ENCODE measurements around the gene GCNT2.
"Not testable (repeated sequence)": the region's sequence is repeated elsewhere in the genome, so short reads cannot be mapped to it uniquely, and the experiment has no call there.

Gene GCNT2

GRCh38 chr6:10580570-10580969 lies 59.4 kb downstream of the GCNT2 start:
- no peak for DNase-seq (ENCODE audit: low read depth in 2 of 2)

GRCh38 chr6:10581402-10581801 lies 60.3 kb downstream of the GCNT2 start:
- not testable (repeated sequence) for DNase-seq (ENCODE audit: low read depth in 2 of 2)

GRCh38 chr6:10582774-10583508 lies 61.8 kb downstream of the GCNT2 start:
- no peak for DNase-seq (ENCODE audit: low read depth in 2 of 2)

- no peak for DNase-seq (ENCODE audit: low read depth in 2 of 2)
Observed at GRCh38 chr6:10583509-10583901, 62.4 kb downstream of the GCNT2 start.

- no peak for DNase-seq (ENCODE audit: low read depth in 2 of 2)
Observed at GRCh38 chr6:10584607-10585006, 63.5 kb downstream of the GCNT2 start.

GRCh38 chr6:10585209-10585845 lies 64.2 kb downstream of the GCNT2 start:
- no peak for DNase-seq (ENCODE audit: low read depth in 2 of 2)

- no peak for DNase-seq (ENCODE audit: low read depth in 2 of 2)
Observed at GRCh38 chr6:10586302-10586701, 65.2 kb downstream of the GCNT2 start.

- no peak for DNase-seq (ENCODE audit: low read depth in 2 of 2)
Observed at GRCh38 chr6:10587656-10588406, 66.7 kb downstream of the GCNT2 start.

- no peak for DNase-seq (ENCODE audit: low read depth in 2 of 2)
Observed at GRCh38 chr6:10588562-10589428, 67.6 kb downstream of the GCNT2 start.

GRCh38 chr6:10589429-10589727 lies 68.2 kb downstream of the GCNT2 start:
- DNase-seq (ENCODE audit: low read depth in 2 of 2) = no peak

GRCh38 chr6:10589983-10590382 lies 68.8 kb downstream of the GCNT2 start:
- DNase-seq (ENCODE audit: low read depth in 2 of 2) = no peak

GRCh38 chr6:10591422-10592160 lies 70.4 kb downstream of the GCNT2 start:
- no peak for DNase-seq (ENCODE audit: low read depth in 2 of 2)

- no peak for DNase-seq (ENCODE audit: low read depth in 2 of 2)
Observed at GRCh38 chr6:10595731-10596664, 74.8 kb downstream of the GCNT2 start.

- no peak for DNase-seq (ENCODE audit: low read depth in 2 of 2)
Observed at GRCh38 chr6:10597499-10598001, 76.4 kb downstream of the GCNT2 start.

GRCh38 chr6:10598084-10598960 lies 77.2 kb downstream of the GCNT2 start:
- no peak for DNase-seq (ENCODE audit: low read depth in 2 of 2)

GRCh38 chr6:10599046-10599445 lies 77.9 kb downstream of the GCNT2 start:
- no peak for DNase-seq (ENCODE audit: low read depth in 2 of 2)

- DNase-seq (ENCODE audit: low read depth in 2 of 2) = not testable (repeated sequence)
Observed at GRCh38 chr6:10600681-10601080, 79.5 kb downstream of the GCNT2 start.

GRCh38 chr6:10603219-10603618 lies 82.1 kb downstream of the GCNT2 start:
- no peak for DNase-seq (ENCODE audit: low read depth in 2 of 2)

- no peak for DNase-seq (ENCODE audit: low read depth in 2 of 2)
Observed at GRCh38 chr6:10609038-10609437, 87.9 kb downstream of the GCNT2 start.
